Measurements from ENCODE around the gene SLC35G2.
"Not testable (repeated sequence)": the region's sequence is repeated elsewhere in the genome, so short reads cannot be mapped to it uniquely, and the experiment has no call there.

Gene SLC35G2

GRCh38 chr3:136835089-136835812 is 16.3 kb downstream of the SLC35G2 start:
- no peak for DNase-seq (ENCODE audit: low spot score)

GRCh38 chr3:136835813-136836510 is 17.0 kb downstream of the SLC35G2 start:
- DNase-seq (ENCODE audit: low spot score) = no peak

- no peak for DNase-seq (ENCODE audit: low spot score)
Measured at GRCh38 chr3:136836511-136837156, 17.7 kb downstream of the SLC35G2 start.

GRCh38 chr3:136838641-136839555 is 20.0 kb downstream of the SLC35G2 start:
- DNase-seq (ENCODE audit: low spot score) = no peak

- no peak for DNase-seq (ENCODE audit: low spot score)
Measured at GRCh38 chr3:136839556-136839931, 20.6 kb downstream of the SLC35G2 start.

- DNase-seq (ENCODE audit: low spot score) = no peak
Measured at GRCh38 chr3:136840252-136840651, 21.3 kb downstream of the SLC35G2 start.

- DNase-seq (ENCODE audit: low spot score) = no peak
Measured at GRCh38 chr3:136842294-136842693, 23.4 kb downstream of the SLC35G2 start.

GRCh38 chr3:136844724-136845123 is 25.8 kb downstream of the SLC35G2 start:
- no peak for DNase-seq (ENCODE audit: low spot score)

- no peak for DNase-seq (ENCODE audit: low spot score)
Measured at GRCh38 chr3:136852180-136852579, 33.3 kb downstream of the SLC35G2 start.

- DNase-seq (ENCODE audit: low spot score) = no peak
Measured at GRCh38 chr3:136856665-136857064, 37.7 kb downstream of the SLC35G2 start.

- DNase-seq (ENCODE audit: low spot score) = no peak
Measured at GRCh38 chr3:136858381-136858780, 39.5 kb downstream of the SLC35G2 start.

GRCh38 chr3:136860541-136860940 is 41.6 kb downstream of the SLC35G2 start:
- DNase-seq (ENCODE audit: low spot score) = no peak

GRCh38 chr3:136861890-136862616 is 43.1 kb downstream of the SLC35G2 start, which contains the start of gene NCK1:
NCK1 (plus strand) TSS chr3:136862208; CDS start chr3:136928002, 65,794 bp downstream.
- peak; percentile 98 for DNase-seq (ENCODE audit: low spot score)

GRCh38 chr3:136862617-136863322 is 43.8 kb downstream of the SLC35G2 start:
- peak; percentile 17 for DNase-seq (ENCODE audit: low spot score)

- no peak for DNase-seq (ENCODE audit: low spot score)
Measured at GRCh38 chr3:136869282-136869681, 50.4 kb downstream of the SLC35G2 start.

GRCh38 chr3:136872258-136872657 is 53.3 kb downstream of the SLC35G2 start:
- DNase-seq (ENCODE audit: low spot score) = not testable (repeated sequence)

- not testable (repeated sequence) for DNase-seq (ENCODE audit: low spot score)
Measured at GRCh38 chr3:136879510-136879909, 60.6 kb downstream of the SLC35G2 start.

GRCh38 chr3:136882571-136882970 is 63.6 kb downstream of the SLC35G2 start:
- DNase-seq (ENCODE audit: low spot score) = peak; percentile 16

GRCh38 chr3:136883967-136884720 is 65.2 kb downstream of the SLC35G2 start:
- DNase-seq (ENCODE audit: low spot score) = no peak

All from CD4-positive, alpha-beta T cell treated with Interleukin-6 at 100 ng/mL for 8 hours (primary cell).